Stomach smooth muscle (tissue), 2 donors: Measurements from ENCODE around the gene FMOD.
"Not testable (repeated sequence)": the region's sequence is repeated elsewhere in the genome, so short reads cannot be mapped to it uniquely, and the experiment has no call there.

Experiments used
- H3K27ac ChIP-seq: one replicate; pipeline ENCODE4 v1.7.0; 2013; ENCODE audit warnings: mild to moderate bottlenecking, low read length, inconsistent platforms
- H3K27me3 ChIP-seq, 2 donors: one replicate each; pipeline ENCODE4 v1.7.0; 2013; ENCODE audit warnings: low read length in 2 of 2; ENCODE audit not compliant: insufficient read depth in 2 of 2, control insufficient read depth in 1 of 2
- H3K36me3 ChIP-seq, 2 donors: one replicate each; pipeline ENCODE4 v1.7.0; 2013; ENCODE audit warnings: low read length in 2 of 2; ENCODE audit not compliant: control insufficient read depth in 2 of 2, insufficient read depth in 2 of 2
- H3K4me1 ChIP-seq: one replicate; pipeline ENCODE4 v1.7.0; 2013; ENCODE audit warnings: low read length; ENCODE audit not compliant: control insufficient read depth, insufficient read depth
- H3K4me3 ChIP-seq, 2 donors: one replicate each; pipeline ENCODE4 v1.7.0; 2013; ENCODE audit warnings: low read length in 2 of 2
- H3K9ac ChIP-seq, 2 donors: one replicate each; pipeline ENCODE4 v1.7.0; 2013; ENCODE audit warnings: low read length in 2 of 2, mild to moderate bottlenecking in 1 of 2
- H3K9me3 ChIP-seq, 2 donors: one replicate each; pipeline ENCODE4 v1.7.0; 2013; ENCODE audit warnings: low read length in 2 of 2; ENCODE audit not compliant: control insufficient read depth in 2 of 2
- donor health status: healthy.
- donor health status: Pancreatic carcinoma.

Gene FMOD

DNA sequence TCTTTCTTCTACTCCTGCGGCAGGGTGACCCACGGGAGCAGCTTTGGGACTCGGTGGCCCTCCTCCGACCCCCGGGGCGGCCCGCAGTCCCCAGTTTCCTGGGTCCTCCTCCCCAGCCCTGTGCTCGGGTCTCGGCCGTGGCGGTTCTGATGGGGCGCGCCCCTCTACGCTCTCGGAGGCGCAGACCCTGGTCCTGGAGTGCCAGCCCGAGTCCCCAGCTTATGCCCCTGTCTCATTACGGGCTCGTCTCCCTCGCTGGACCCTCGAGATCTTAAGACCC is 45.2 kb downstream of the FMOD start:
- Histone ChIP-seq H3K4me1 (peaks cover 37% of the 10 kb centered on the region), H3K9ac (peak overlapping the region; percentile 98 to 100), H3K4me3 (peak overlapping the region; percentile 71 to 98), H3K9me3 (no peaks in the 10 kb centered on the region), H3K27ac (peak overlapping the region; percentile 100), H3K36me3 (peaks cover 21 to 35% of the 10 kb centered on the region in 2 donors), H3K27me3 (no peaks in the 10 kb centered on the region)

- no peaks in the 10 kb centered on the region for H3K9me3 ChIP-seq
- peak within 1 kb of the TSS; percentile 98 to 100 for H3K9ac ChIP-seq
- peaks cover 35% of the 10 kb centered on the region for H3K4me1 ChIP-seq
These were observed 45.8 kb downstream of the FMOD start, which contains the start of gene BTG2 for GRCh38 chr1:203304919-203305808. BTG2 (plus strand) TSS chr1:203305519; CDS start chr1:203305607, 88 bp downstream.

DNA sequence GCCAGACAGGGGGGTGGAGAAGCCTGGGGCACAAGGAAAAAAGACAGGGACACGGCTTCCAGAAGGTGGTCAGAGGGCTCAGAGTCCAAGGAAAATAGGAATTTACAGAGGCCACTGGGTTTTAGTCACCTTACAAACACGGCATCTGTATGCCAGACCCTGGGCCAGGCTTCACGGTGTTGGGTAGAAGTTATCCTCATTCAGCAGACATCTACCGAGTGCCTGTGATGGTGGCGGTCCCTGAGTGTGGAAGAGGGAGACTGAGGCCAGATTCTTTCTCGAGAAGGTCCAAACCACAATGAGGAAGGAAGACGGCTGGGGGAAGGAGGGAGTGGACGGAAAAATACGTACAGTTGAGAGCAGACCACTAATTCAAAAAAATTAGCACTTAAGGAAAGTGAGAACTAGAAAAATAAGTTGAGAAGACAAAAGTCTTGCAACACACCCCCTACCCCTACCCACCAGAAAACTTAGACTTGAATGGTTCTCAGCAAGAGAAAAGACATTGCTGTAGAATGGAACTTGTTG is 46.5 kb downstream of the FMOD start:
- H3K36me3 ChIP-seq = peaks cover 21 to 32% of the 10 kb centered on the region in 2 donors
- no peaks in the 10 kb centered on the region for H3K9me3 ChIP-seq
- H3K27ac ChIP-seq = peak overlapping the region; percentile 95
- H3K4me3 ChIP-seq = peak overlapping the region; percentile 55 to 73
- H3K27me3 ChIP-seq = no peaks in the 10 kb centered on the region
- H3K9ac ChIP-seq = peak overlapping the region; percentile 84 to 98
- peaks cover 33% of the 10 kb centered on the region for H3K4me1 ChIP-seq

More at GRCh38 chr1:203304919-203305808, 45.8 kb downstream of the FMOD start, which contains the start of gene BTG2:
- Histone ChIP-seq H3K27ac (peak within 1 kb of the TSS; percentile 100), H3K4me3 (peak within 1 kb of the TSS; percentile 71 to 98), H3K27me3 (no peaks in the 10 kb centered on the region), H3K36me3 (peaks cover 21 to 35% of the 10 kb centered on the region in 2 donors)

GRCh38 chr1:203302894-203303293 is 48.0 kb downstream of the FMOD start:
- H3K27me3 ChIP-seq = no peaks in the 10 kb centered on the region
- no peak overlapping the region for H3K9ac ChIP-seq
- peaks cover 10 to 18% of the 10 kb centered on the region in 2 donors for H3K36me3 ChIP-seq
- peaks cover 19% of the 10 kb centered on the region for H3K4me1 ChIP-seq
- no peak overlapping the region for H3K4me3 ChIP-seq
- H3K27ac ChIP-seq = no peak overlapping the region
- H3K9me3 ChIP-seq = no peaks in the 10 kb centered on the region

DNA sequence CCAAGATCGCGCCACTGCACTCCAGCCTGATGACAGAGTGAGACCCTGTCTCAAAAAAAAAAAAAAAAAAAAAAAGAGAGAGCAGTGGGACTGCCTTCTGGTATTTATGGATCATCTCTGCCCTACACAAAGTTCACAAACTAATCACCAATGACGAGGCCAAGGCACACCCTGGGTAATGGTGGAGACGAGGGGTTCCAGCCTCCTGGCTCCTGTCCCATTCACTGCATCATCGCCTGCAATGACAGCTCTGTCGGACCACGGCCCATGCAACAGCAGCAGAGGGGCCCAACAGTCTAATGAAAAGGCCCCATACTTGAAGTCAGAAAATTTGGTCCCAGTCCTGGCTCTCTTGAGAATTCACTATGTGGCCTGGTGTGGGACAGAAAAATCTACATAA is 48.5 kb downstream of the FMOD start:
- Histone ChIP-seq H3K4me1 (peaks cover 14% of the 10 kb centered on the region), H3K27ac (no peak overlapping the region), H3K4me3 (no peak overlapping the region), H3K36me3 (peaks cover 6 to 14% of the 10 kb centered on the region in 2 donors), H3K9ac (no peak overlapping the region), H3K9me3 (no peaks in the 10 kb centered on the region), H3K27me3 (no peaks in the 10 kb centered on the region)

GRCh38 chr1:203301331-203301668 is 49.6 kb downstream of the FMOD start:
- Histone ChIP-seq H3K9ac (no peak overlapping the region), H3K9me3 (no peaks in the 10 kb centered on the region), H3K36me3 (peaks cover 0 to 4% of the 10 kb centered on the region in 2 donors), H3K4me3 (no peak overlapping the region), H3K27me3 (no peaks in the 10 kb centered on the region), H3K4me1 (peaks cover 10% of the 10 kb centered on the region), H3K27ac (no peak overlapping the region)

GRCh38 chr1:203300441-203301330 is 50.2 kb downstream of the FMOD start:
- Histone ChIP-seq H3K9ac (no peak overlapping the region), H3K9me3 (no peaks in the 10 kb centered on the region), H3K27ac (no peak overlapping the region)

GRCh38 chr1:203299719-203300429 is 51.0 kb downstream of the FMOD start:
- not testable (repeated sequence) for H3K36me3 ChIP-seq, H3K9me3 ChIP-seq, H3K27me3 ChIP-seq, H3K9ac ChIP-seq, H3K4me1 ChIP-seq, H3K27ac ChIP-seq, H3K4me3 ChIP-seq

More at GRCh38 chr1:203300441-203301330, 50.2 kb downstream of the FMOD start:
- Histone ChIP-seq H3K4me1 (peaks cover 10% of the 10 kb centered on the region), H3K36me3 (no peaks in the 10 kb centered on the region), H3K27me3 (no peaks in the 10 kb centered on the region), H3K4me3 (no peak overlapping the region)

- H3K9me3 ChIP-seq = no peaks in the 10 kb centered on the region
- H3K4me3 ChIP-seq = no peak overlapping the region
- no peak overlapping the region for H3K27ac ChIP-seq
- H3K4me1 ChIP-seq = peaks cover 2% of the 10 kb centered on the region
- H3K9ac ChIP-seq = no peak overlapping the region
- no peaks in the 10 kb centered on the region for H3K27me3 ChIP-seq
- H3K36me3 ChIP-seq = no peaks in the 10 kb centered on the region
These were observed 51.8 kb downstream of the FMOD start for GRCh38 chr1:203299169-203299568.

DNA sequence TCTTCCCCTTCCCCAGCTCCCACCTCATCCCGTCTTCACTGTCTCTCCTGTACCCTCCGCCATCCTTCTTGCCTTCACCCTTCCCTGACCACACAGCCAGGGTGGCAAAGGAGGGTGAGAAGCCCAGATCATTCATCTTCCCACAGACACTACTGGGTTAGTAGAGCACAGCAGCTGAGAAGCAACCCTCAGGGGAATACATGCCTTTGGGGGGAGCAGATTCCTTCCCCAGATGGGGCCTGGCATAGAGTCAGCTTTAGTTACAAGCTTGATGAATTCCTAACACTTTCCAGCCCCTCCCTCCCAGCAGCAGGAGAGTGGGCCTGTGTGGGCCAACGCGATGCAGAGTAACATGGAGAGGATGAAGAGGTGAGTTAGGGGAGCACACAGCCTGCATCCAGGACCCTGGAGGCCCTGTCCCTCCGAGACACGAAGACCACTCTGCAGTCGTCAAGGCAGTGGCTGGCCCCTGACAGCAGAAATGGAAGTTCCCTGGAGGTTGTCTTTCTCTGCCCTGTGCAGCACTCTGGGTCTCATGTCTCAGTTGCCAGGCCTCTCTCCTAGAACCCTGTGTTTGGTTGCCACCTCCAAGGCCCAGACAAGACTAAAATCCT is 54.4 kb downstream of the FMOD start:
- H3K27ac ChIP-seq = no peak overlapping the region

More for the DNA sequence above, 54.4 kb downstream of the FMOD start:
- H3K9ac ChIP-seq = no peak overlapping the region
- H3K36me3 ChIP-seq = no peaks in the 10 kb centered on the region
- H3K9me3 ChIP-seq = no peaks in the 10 kb centered on the region
- no peaks in the 10 kb centered on the region for H3K27me3 ChIP-seq
- H3K4me3 ChIP-seq = no peak overlapping the region
- H3K4me1 ChIP-seq = peaks cover 3% of the 10 kb centered on the region
